Right lung (tissue), 5 donors: ENCODE results near the gene BRK1. TPM values are rescaled to one million over a fixed set of nuclear protein-coding genes. Genes with fewer than 3 reads are reported as not detected.
"Not testable (repeated sequence)": the region's sequence is repeated elsewhere in the genome, so short reads cannot be mapped to it uniquely, and the experiment has no call there.

Experiments used
- DNase-seq, 2 donors: peaks; one replicate each; pipeline ENCODE4 v3.0.0-alpha.2; 2013
- polyA plus RNA-seq, 5 donors: library from polyadenylated mRNA; unstranded; fragments of 120-200 nt; gene quantifications; one replicate each; pipeline versions ENCODE4 v1.2.1 to v1.2.3, GENCODE V29; 2013; ENCODE audit warnings: inconsistent platforms in 1 of 5, low replicate concordance in 1 of 5; ENCODE audit not compliant: insufficient read length in 5 of 5, insufficient read depth in 1 of 5

BRK1 gene
- polyA plus RNA-seq, 5 donors = 180 to 216 (median 201) TPM

GRCh38 chr3:10175334-10175733 is 59.9 kb downstream of the BRK1 start:
- DNase-seq = not testable (repeated sequence)

- not testable (repeated sequence) for DNase-seq
Measured at GRCh38 chr3:10176150-10176549, 60.7 kb downstream of the BRK1 start.

Other genes starting within 250 kb of the BRK1 start
- under 1 TPM in 3 of 5 donors, not detected in 2; 0.10 to 0.30 (median 0.21) TPM for gene CIDEC, start 235.4 kb upstream of the BRK1 start, polyA plus RNA-seq
- gene JAGN1, start 225.1 kb upstream of the BRK1 start, polyA plus RNA-seq = 10 to 100 TPM; 36.0 to 39.0 (median 38.7) TPM
- 100 to 1,000 TPM in 2 of 5 donors, 10 to 100 TPM in 3; 74.6 to 102 (median 86.3) TPM for gene IL17RE, start 212.8 kb upstream of the BRK1 start, polyA plus RNA-seq
- 10 to 100 TPM; 39.8 to 56.1 (median 42.6) TPM for gene IL17RC, start 198.6 kb upstream of the BRK1 start, polyA plus RNA-seq
- gene CRELD1, start 181.8 kb upstream of the BRK1 start, polyA plus RNA-seq = 10 to 100 TPM; 37.8 to 75.1 (median 58.3) TPM
- 1 to 10 TPM; 2.9 to 4.7 (median 3.9) TPM for gene PRRT3, start 163.3 kb upstream of the BRK1 start, polyA plus RNA-seq
- 10 to 100 TPM; 59.9 to 76.1 (median 70.4) TPM for gene EMC3, start 128.8 kb upstream of the BRK1 start, polyA plus RNA-seq
- 10 to 100 TPM; 15.5 to 29.0 (median 21.6) TPM for gene FANCD2, start 89.2 kb upstream of the BRK1 start, polyA plus RNA-seq
- gene FANCD2OS, start 7.4 kb upstream of the BRK1 start, polyA plus RNA-seq = under 1 TPM in 4 of 5 donors, not detected in 1; 0.36 to 0.82 (median 0.55) TPM
- gene VHL, start 26.1 kb downstream of the BRK1 start, polyA plus RNA-seq = 10 to 100 TPM; 75.9 to 89.3 (median 84.5) TPM
- 1 to 10 TPM; 1.4 to 2.3 (median 2.0) TPM for gene IRAK2, start 49.2 kb downstream of the BRK1 start, polyA plus RNA-seq
- gene TATDN2, start 132.8 kb downstream of the BRK1 start, polyA plus RNA-seq = 10 to 100 TPM; 33.8 to 43.3 (median 36.1) TPM
- gene GHRL, start 177.3 kb downstream of the BRK1 start, polyA plus RNA-seq = 100 to 1,000 TPM in 4 of 5 donors, 10 to 100 TPM in 1; 69.0 to 204 (median 110) TPM
- 100 to 1,000 TPM in 3 of 5 donors, 10 to 100 TPM in 2; 99.5 to 134 (median 109) TPM for gene SEC13, start 205.4 kb downstream of the BRK1 start, polyA plus RNA-seq